ENCODE measurements around the gene NLRC5. TPM values are rescaled to one million over a fixed set of nuclear protein-coding genes. Genes with fewer than 3 reads are reported as not detected.

The NLRC5 gene
- total RNA-seq, 2 donors from 2014 or later, result 8.3 to 23.4 TPM

DNA sequence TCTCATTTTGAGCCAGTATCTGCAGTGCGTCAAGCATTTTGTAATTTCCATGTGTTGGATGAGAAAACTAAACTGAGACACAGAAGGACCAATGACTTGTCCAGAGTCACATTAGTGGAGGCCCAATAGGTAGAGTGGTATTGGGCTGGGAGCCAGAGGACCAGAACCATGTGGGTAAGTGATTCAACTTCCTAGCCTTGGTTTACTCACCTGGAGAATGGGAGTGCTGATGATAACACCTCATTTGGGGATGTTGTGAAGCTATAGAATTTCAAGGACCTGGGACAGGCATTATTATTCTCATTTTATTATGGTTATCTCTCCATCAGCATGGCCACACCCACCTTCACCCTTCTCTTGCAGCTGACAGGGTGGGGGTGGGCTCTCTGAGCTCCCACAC is 111.1 kb downstream of the NLRC5 start:
- Histone ChIP-seq H3K4me3 (no peak overlapping the region), H3K27ac (no peak overlapping the region), H3K9me3 (no peaks in the 10 kb centered on the region), H3K27me3 (no peaks in the 10 kb centered on the region), H3K4me1 (no peaks in the 10 kb centered on the region), H3K36me3 (replicated peaks in 1 of 2; ENCODE audit: insufficient read depth in 1 of 2, low read depth in 2 of 2) (no peaks in the 10 kb centered on the region)
- no peak for DNase-seq
- WGBS, 2 donors, result 100% methylated on average over 1 of the region's 1 CpG
- intact Hi-C loops (cut with DNase I), result no loop called here
- ATAC-seq, result no peak
- no peak for TF ChIP-seq POLR2A (IDR thresholded peaks at IDR 0.05)
- TF ChIP-seq, protein P1, sequence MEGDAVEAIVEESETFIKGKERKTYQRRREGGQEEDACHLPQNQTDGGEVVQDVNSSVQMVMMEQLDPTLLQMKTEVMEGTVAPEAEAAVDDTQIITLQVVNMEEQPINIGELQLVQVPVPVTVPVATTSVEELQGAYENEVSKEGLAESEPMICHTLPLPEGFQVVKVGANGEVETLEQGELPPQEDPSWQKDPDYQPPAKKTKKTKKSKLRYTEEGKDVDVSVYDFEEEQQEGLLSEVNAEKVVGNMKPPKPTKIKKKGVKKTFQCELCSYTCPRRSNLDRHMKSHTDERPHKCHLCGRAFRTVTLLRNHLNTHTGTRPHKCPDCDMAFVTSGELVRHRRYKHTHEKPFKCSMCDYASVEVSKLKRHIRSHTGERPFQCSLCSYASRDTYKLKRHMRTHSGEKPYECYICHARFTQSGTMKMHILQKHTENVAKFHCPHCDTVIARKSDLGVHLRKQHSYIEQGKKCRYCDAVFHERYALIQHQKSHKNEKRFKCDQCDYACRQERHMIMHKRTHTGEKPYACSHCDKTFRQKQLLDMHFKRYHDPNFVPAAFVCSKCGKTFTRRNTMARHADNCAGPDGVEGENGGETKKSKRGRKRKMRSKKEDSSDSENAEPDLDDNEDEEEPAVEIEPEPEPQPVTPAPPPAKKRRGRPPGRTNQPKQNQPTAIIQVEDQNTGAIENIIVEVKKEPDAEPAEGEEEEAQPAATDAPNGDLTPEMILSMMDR (IDR thresholded peaks at IDR 0.05), result no peak

GRCh38 chr16:57102888-57103851 is 113.8 kb downstream of the NLRC5 start:
- Histone ChIP-seq H3K4me3 (no peak overlapping the region), H3K9me3 (no peaks in the 10 kb centered on the region), H3K36me3 (replicated peaks in 1 of 2; ENCODE audit: insufficient read depth in 1 of 2, low read depth in 2 of 2) (no peaks in the 10 kb centered on the region), H3K4me1 (no peaks in the 10 kb centered on the region), H3K27me3 (no peaks in the 10 kb centered on the region), H3K27ac (no peak overlapping the region)
- 79 to 83% methylated on average over 16 of the region's 16 CpGs for WGBS, 2 donors
- no peak for ATAC-seq
- TF ChIP-seq, protein P1 (IDR thresholded peaks at IDR 0.05), result no peak
- no peak for TF ChIP-seq POLR2A (IDR thresholded peaks at IDR 0.05)
- intact Hi-C loops (cut with DNase I), result no loop called here
- DNase-seq, result no peak

DNA sequence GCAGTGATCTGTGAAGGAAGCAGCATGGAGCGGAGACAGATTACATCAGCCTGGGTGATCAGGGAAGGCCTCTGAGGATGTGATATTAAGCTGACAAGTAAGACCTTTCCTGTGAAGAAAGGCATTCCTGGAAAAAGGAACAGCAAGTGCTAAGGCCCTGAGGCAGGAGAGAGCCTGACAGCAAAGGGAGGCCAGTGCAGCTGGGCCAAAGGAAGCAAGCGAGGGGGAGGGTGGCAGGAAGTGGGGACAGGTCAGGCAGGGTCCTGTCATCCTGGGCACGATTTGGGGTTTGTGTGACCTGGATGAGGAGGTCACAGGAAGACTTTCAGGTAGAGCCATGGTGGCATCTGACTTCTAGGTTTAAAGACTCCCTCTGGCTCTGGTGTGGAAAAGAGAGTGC is 115.3 kb downstream of the NLRC5 start:
- TF ChIP-seq, protein P1 (IDR thresholded peaks at IDR 0.05), result no peak
- TF ChIP-seq POLR2A (IDR thresholded peaks at IDR 0.05), result no peak
- H3K9me3 ChIP-seq, result no peaks in the 10 kb centered on the region
- no peak overlapping the region for H3K4me3 ChIP-seq
- 67 to 69% methylated on average over 3 of the region's 3 CpGs for WGBS, 2 donors
- H3K27me3 ChIP-seq, result no peaks in the 10 kb centered on the region
- intact Hi-C loops (cut with DNase I), result no loop called here
- H3K4me1 ChIP-seq, result no peaks in the 10 kb centered on the region
- H3K36me3 ChIP-seq (replicated peaks in 1 of 2; ENCODE audit: insufficient read depth in 1 of 2, low read depth in 2 of 2), result no peaks in the 10 kb centered on the region
- DNase-seq (no peak), ATAC-seq (no peak)
- H3K27ac ChIP-seq, result no peak overlapping the region

GRCh38 chr16:57105184-57105583 is 115.8 kb downstream of the NLRC5 start:
- 86 to 92% methylated on average over 7 of the region's 7 CpGs for WGBS, 2 donors
- ATAC-seq (no peak), DNase-seq (no peak)
- intact Hi-C loops (cut with DNase I), result no loop called here
- Histone ChIP-seq H3K36me3 (replicated peaks in 1 of 2; ENCODE audit: insufficient read depth in 1 of 2, low read depth in 2 of 2) (no peaks in the 10 kb centered on the region), H3K4me3 (no peak overlapping the region), H3K27me3 (no peaks in the 10 kb centered on the region), H3K4me1 (no peaks in the 10 kb centered on the region), H3K9me3 (no peaks in the 10 kb centered on the region), H3K27ac (no peak overlapping the region)
- TF ChIP-seq POLR2A (IDR thresholded peaks at IDR 0.05), result no peak
- TF ChIP-seq, protein P1 (IDR thresholded peaks at IDR 0.05), result no peak

All from body of pancreas (tissue), 4 donors.